C4-2B (cell line): Measurements from ENCODE around the gene GYS2.

Experiments
- CTCF ChIP-seq: fragments of 450-650 bp; conservative IDR thresholded peaks from 2 replicates; pipeline ENCODE4 v1.5.1; 2017; ENCODE audit warnings: mild to moderate bottlenecking
- ZFX ChIP-seq: fragments of 450-650 bp; IDR thresholded peaks from 2 replicates; pipeline ENCODE4 v1.6.1; 2017

- TF ChIP-seq CTCF (no peak), ZFX (no peak)
Measured at GRCh38 chr12:21509768-21510167, 94.9 kb downstream of the GYS2 start.
